Measurements from ENCODE around the gene PDCD2L. TPM values are rescaled to one million over a fixed set of nuclear protein-coding genes. Genes with fewer than 3 reads are reported as not detected.
A peak's percentile ranks its signal among the peaks of the same experiment; 100 is the strongest.
"Not testable (repeated sequence)": the region's sequence is repeated elsewhere in the genome, so short reads cannot be mapped to it uniquely, and the experiment has no call there.

The PDCD2L gene
- total RNA-seq, 1 donor, result 11.7 TPM

GRCh38 chr19:34399886-34400285 lies 4.3 kb upstream of the PDCD2L start:
- no peak for TF ChIP-seq CTCF (IDR thresholded peaks at IDR 0.05; ENCODE audit: insufficient read depth, low read depth, low read length)
- H3K4me3 ChIP-seq (ENCODE audit: low read depth, low read length), result no peak overlapping the region
- DNase-seq (ENCODE audit: low read depth), result no peak

GRCh38 chr19:34400844-34401243 lies 3.4 kb upstream of the PDCD2L start:
- H3K4me3 ChIP-seq (ENCODE audit: low read depth, low read length); DNase-seq (ENCODE audit: low read depth): not testable (repeated sequence)

- H3K4me3 ChIP-seq (ENCODE audit: low read depth, low read length), result no peak overlapping the region
- TF ChIP-seq CTCF (IDR thresholded peaks at IDR 0.05; ENCODE audit: insufficient read depth, low read depth, low read length), result no peak
- no peak for DNase-seq (ENCODE audit: low read depth)
These were observed 2.1 kb upstream of the PDCD2L start for GRCh38 chr19:34402074-34402600.

- H3K4me3 ChIP-seq (ENCODE audit: low read depth, low read length), result peak overlapping the region; percentile 97
- no peak for DNase-seq (ENCODE audit: low read depth)
- no peak for TF ChIP-seq CTCF (IDR thresholded peaks at IDR 0.05; ENCODE audit: insufficient read depth, low read depth, low read length)
These were observed 453 bp upstream of the PDCD2L start for GRCh38 chr19:34403784-34404108.

GRCh38 chr19:34405892-34406660 lies 1.9 kb downstream of the PDCD2L start:
- no peak for TF ChIP-seq CTCF (IDR thresholded peaks at IDR 0.05; ENCODE audit: insufficient read depth, low read depth, low read length)
- no peak for DNase-seq (ENCODE audit: low read depth)
- no peak overlapping the region for H3K4me3 ChIP-seq (ENCODE audit: low read depth, low read length)

GRCh38 chr19:34408411-34408810 lies 4.2 kb downstream of the PDCD2L start:
- no peak for DNase-seq (ENCODE audit: low read depth)
- TF ChIP-seq CTCF (IDR thresholded peaks at IDR 0.05; ENCODE audit: insufficient read depth, low read depth, low read length), result no peak

GRCh38 chr19:34409189-34410164 lies 5.3 kb downstream of the PDCD2L start:
- no peak overlapping the region for H3K4me3 ChIP-seq (ENCODE audit: low read depth, low read length)
- DNase-seq (ENCODE audit: low read depth), result no peak
- no peak for TF ChIP-seq CTCF (IDR thresholded peaks at IDR 0.05; ENCODE audit: insufficient read depth, low read depth, low read length)

More at GRCh38 chr19:34408411-34408810, 4.2 kb downstream of the PDCD2L start:
- H3K4me3 ChIP-seq (ENCODE audit: low read depth, low read length), result no peak overlapping the region
